CD4-positive, alpha-beta T cell (primary cell): ENCODE data around the gene SIL1. TPM values are rescaled to one million over a fixed set of nuclear protein-coding genes. Genes with fewer than 3 reads are reported as not detected.

ENCODE experiments used
- ATAC-seq: fragments of 200-7000 bp; cut with Tn5 transposase; one replicate; pipeline ENCODE4 v1.10.0; 2022; ENCODE audit warnings: mild to moderate bottlenecking; ENCODE audit not compliant: poor library complexity
- CTCF ChIA-PET: fragments of 350-600 bp; sonication (Branson Sonifier 250); formaldehyde crosslinking; loops from one replicate; lab custom pipeline; 2021; ENCODE audit warnings: antibody characterized with exemption, inconsistent platforms; lab: Charles Lee
- POLR2A ChIA-PET: fragments of 350-600 bp; sonication (Branson Sonifier 250); formaldehyde crosslinking; loops from one replicate; lab custom pipeline; 2021; ENCODE audit warnings: antibody characterized with exemption, inconsistent platforms; lab: Charles Lee
- DNase-seq, 14 experiments: peaks; one replicate each; pipeline ENCODE4 v3.0.0-alpha.2; 2013 to 2020; ENCODE audit warnings: mixed read lengths in 2 of 14
- H3K27ac ChIP-seq, 2 donors: one replicate each; pipeline versions ENCODE4 v1.5.1 to v1.7.0; 2013; ENCODE audit warnings: low read length in 2 of 2, low read depth in 1 of 2, mild to moderate bottlenecking in 1 of 2
- H3K27me3 ChIP-seq, 2 experiments: 1 replicate in 1 of 2; 2 replicates in 1 of 2; pipeline versions ENCODE4 v1.6.1 to v1.7.0; 2013; ENCODE audit warnings: low read length in 2 of 2, control low read depth in 1 of 2, mild to moderate bottlenecking in 1 of 2, moderate library complexity in 1 of 2; ENCODE audit not compliant: insufficient read depth in 2 of 2, control insufficient read depth in 1 of 2
- H3K36me3 ChIP-seq: one replicate; pipeline ENCODE4 v1.6.1; 2013; ENCODE audit warnings: low read length, control low read depth; ENCODE audit not compliant: insufficient read depth
- H3K4me1 ChIP-seq: one replicate; pipeline ENCODE4 v1.6.1; 2013; ENCODE audit warnings: low read length, control low read depth; ENCODE audit not compliant: insufficient read depth
- H3K4me3 ChIP-seq: one replicate; pipeline ENCODE4 v1.5.1; 2013; ENCODE audit warnings: mild to moderate bottlenecking, low read length, moderate library complexity
- H3K9me3 ChIP-seq, 2 experiments: 1 replicate in 1 of 2; 2 replicates in 1 of 2; pipeline versions ENCODE4 v1.6.1 to v1.7.0; 2013; ENCODE audit warnings: low read length in 2 of 2, mild to moderate bottlenecking in 2 of 2, control low read depth in 1 of 2, moderate library complexity in 1 of 2; ENCODE audit not compliant: control insufficient read depth in 1 of 2, insufficient read depth in 1 of 2
- H3K27ac Mint-ChIP-seq: one replicate; pipeline ENCODE4 v1.8.0; 2020; ENCODE audit warnings: mixed read lengths
- H3K27me3 Mint-ChIP-seq: one replicate; pipeline ENCODE4 v1.8.0; 2021; ENCODE audit warnings: mixed read lengths
- H3K36me3 Mint-ChIP-seq: one replicate; pipeline ENCODE4 v1.8.0; 2021; ENCODE audit warnings: low read depth, mixed read lengths
- H3K4me1 Mint-ChIP-seq: one replicate; pipeline ENCODE4 v1.8.0; 2021; ENCODE audit warnings: low read depth, mixed read lengths
- H3K4me3 Mint-ChIP-seq: one replicate; pipeline ENCODE4 v1.8.0; 2020; ENCODE audit warnings: mild to moderate bottlenecking, mixed read lengths
- H3K9me3 Mint-ChIP-seq: one replicate; pipeline ENCODE4 v1.8.0; 2020; ENCODE audit warnings: mixed read lengths
- intact Hi-C, 2 experiments: fragments of 100-400 bp; cut with DNase I in 1 of 2; cut with micrococcal nuclease in 1 of 2; formaldehyde crosslinking; loops; one replicate each; pipeline versions ENCODE4 v1.15.1 to v1.9.0; 2023 to 2025; cut with DNase I, micrococcal nuclease
- total RNA-seq, 174 experiments: library from RNA in 2 of 174; stranded (reverse) in 2 of 174; gene quantifications; one replicate each; pipeline ENCODE4 v1.2.3 and lab custom pipeline; 2021 to 2026
- TF ChIP-seq, protein P1 (sequence below): fragments of 200-600 bp; IDR thresholded peaks from one replicate; pipeline ENCODE4 v1.8.0; 2022; ENCODE audit warnings: antibody characterized with exemption, mild to moderate bottlenecking

The SIL1 gene
- total RNA-seq, 2 experiments from 2014 or later = 5.6 to 9.2 TPM

DNA sequence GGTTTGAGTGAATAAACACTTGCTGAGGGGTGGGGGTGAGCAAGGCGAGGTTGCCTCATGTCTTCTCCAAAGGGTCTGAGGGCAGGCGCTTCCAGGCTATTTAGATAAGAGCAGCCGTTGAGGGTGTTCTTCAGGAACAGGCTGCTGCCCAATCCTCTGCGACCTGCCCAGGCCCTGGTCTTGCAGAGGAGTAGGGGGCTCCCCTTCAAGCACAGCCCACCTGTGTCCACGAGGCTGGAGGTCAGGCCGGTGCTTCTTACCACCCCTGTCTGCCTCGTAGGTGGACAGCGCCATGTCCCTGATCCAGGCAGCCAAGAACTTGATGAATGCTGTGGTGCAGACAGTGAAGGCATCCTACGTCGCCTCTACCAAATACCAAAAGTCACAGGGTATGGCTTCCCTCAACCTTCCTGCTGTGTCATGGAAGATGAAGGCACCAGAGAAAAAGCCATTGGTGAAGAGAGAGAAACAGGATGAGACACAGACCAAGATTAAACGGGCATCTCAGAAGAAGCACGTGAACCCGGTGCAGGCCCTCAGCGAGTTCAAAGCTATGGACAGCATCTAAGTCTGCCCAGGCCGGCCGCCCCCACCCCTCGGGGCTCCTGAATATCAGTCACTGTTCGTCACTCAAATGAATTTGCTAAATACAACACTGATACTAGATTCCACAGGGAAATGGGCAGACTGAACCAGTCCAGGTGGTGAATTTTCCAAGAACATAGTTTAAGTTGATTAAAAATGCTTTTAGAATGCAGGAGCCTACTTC lies 264.5 kb downstream of the SIL1 start:
- intact Hi-C loops = no loop called here
- H3K4me1 Mint-ChIP-seq = no peaks in the 10 kb centered on the region
- H3K27me3 ChIP-seq = no peaks in the 10 kb centered on the region
- H3K9me3 ChIP-seq = no peaks in the 10 kb centered on the region
- H3K27me3 Mint-ChIP-seq = no peaks in the 10 kb centered on the region
- H3K27ac ChIP-seq = no peak overlapping the region
- TF ChIP-seq, protein P1, sequence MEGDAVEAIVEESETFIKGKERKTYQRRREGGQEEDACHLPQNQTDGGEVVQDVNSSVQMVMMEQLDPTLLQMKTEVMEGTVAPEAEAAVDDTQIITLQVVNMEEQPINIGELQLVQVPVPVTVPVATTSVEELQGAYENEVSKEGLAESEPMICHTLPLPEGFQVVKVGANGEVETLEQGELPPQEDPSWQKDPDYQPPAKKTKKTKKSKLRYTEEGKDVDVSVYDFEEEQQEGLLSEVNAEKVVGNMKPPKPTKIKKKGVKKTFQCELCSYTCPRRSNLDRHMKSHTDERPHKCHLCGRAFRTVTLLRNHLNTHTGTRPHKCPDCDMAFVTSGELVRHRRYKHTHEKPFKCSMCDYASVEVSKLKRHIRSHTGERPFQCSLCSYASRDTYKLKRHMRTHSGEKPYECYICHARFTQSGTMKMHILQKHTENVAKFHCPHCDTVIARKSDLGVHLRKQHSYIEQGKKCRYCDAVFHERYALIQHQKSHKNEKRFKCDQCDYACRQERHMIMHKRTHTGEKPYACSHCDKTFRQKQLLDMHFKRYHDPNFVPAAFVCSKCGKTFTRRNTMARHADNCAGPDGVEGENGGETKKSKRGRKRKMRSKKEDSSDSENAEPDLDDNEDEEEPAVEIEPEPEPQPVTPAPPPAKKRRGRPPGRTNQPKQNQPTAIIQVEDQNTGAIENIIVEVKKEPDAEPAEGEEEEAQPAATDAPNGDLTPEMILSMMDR = no peak
- DNase-seq = no peak
- H3K36me3 Mint-ChIP-seq = no peaks in the 10 kb centered on the region
- peaks cover 18% of the 10 kb centered on the region for H3K36me3 ChIP-seq
- no peak overlapping the region for H3K27ac Mint-ChIP-seq
- H3K9me3 Mint-ChIP-seq = no peaks in the 10 kb centered on the region
- H3K4me3 ChIP-seq = no peak overlapping the region
- CTCF ChIA-PET = no interaction called here
- no peak for ATAC-seq
- H3K4me3 Mint-ChIP-seq = no peak overlapping the region
- H3K4me1 ChIP-seq = no peaks in the 10 kb centered on the region
- POLR2A ChIA-PET = no interaction called here

DNA sequence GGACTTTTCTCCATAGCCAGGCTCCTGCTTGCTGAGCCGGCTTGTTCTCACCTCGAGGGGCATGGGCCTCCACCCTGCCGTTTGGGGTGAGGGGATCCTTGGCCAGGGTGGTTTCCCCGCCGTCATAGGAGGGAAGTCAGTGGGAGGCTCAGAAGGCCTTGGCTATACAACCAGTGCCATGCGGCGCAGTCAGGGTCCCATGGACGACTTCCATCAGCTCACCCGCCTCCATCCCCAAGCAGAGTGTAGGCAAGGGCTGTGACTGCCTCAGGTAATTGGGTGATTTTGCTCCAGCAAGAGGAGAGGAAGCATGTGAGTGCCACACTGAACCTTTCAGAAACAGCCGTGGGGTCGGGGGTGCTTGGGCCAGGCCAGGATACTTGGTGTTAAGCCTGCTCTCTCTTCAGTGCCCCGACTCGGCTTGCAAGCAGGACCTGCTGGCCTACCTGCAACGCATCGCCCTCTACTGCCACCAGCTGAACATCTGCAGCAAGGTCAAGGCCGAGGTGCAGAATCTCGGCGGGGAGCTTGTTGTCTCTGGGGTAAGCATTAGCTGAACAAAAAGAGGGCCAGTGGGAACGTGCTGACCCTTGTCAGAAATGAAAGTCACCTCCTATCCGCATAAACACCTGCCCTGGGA lies 265.9 kb downstream of the SIL1 start:
- no peaks in the 10 kb centered on the region for H3K27me3 ChIP-seq
- DNase-seq (no peak), ATAC-seq (no peak)
- H3K9me3 Mint-ChIP-seq = no peaks in the 10 kb centered on the region
- no peak overlapping the region for H3K27ac Mint-ChIP-seq
- no peaks in the 10 kb centered on the region for H3K4me1 ChIP-seq
- no peaks in the 10 kb centered on the region for H3K9me3 ChIP-seq
- H3K4me3 ChIP-seq = no peak overlapping the region
- intact Hi-C loops = no loop called here
- TF ChIP-seq, protein P1 = no peak
- no peak overlapping the region for H3K4me3 Mint-ChIP-seq
- H3K36me3 Mint-ChIP-seq = no peaks in the 10 kb centered on the region
- CTCF ChIA-PET = no interaction called here
- H3K36me3 ChIP-seq = peaks cover 18% of the 10 kb centered on the region
- H3K4me1 Mint-ChIP-seq = no peaks in the 10 kb centered on the region
- POLR2A ChIA-PET = no interaction called here
- H3K27ac ChIP-seq = no peak overlapping the region
- no peaks in the 10 kb centered on the region for H3K27me3 Mint-ChIP-seq

DNA sequence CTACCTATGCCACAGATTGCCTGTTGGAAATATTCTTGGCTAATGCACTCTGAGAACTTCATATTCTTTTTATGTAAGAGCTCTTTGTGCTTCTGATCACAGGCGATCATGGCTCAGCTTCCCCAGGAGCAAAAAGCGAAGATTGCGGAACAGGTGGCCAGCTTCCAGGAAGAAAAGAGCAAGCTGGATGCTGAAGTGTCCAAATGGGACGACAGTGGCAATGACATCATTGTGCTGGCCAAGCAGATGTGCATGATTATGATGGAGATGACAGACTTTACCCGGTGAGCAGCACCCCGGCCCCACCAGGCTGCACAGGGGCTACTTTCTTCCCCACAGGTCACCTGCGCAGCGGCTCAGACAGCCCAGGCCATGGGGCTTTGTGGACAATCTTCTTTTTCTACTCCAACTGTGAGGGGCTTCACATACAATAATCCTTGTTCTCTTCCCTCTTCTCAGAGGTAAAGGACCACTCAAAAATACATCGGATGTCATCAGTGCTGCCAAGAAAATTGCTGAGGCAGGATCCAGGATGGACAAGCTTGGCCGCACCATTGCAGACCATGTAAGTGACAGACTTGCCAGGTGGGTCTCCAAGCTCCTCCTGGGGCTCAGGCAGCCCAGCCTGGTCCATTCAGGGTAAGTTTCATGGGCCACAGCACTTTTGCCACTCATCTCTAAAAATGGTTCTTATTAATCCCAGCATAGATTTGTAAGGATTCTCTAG lies 267.6 kb downstream of the SIL1 start:
- Mint-ChIP-seq H3K4me1 (no peaks in the 10 kb centered on the region), H3K36me3 (no peaks in the 10 kb centered on the region), H3K4me3 (no peak overlapping the region), H3K27ac (no peak overlapping the region), H3K9me3 (no peaks in the 10 kb centered on the region), H3K27me3 (no peaks in the 10 kb centered on the region)
- H3K36me3 ChIP-seq = peaks cover 18% of the 10 kb centered on the region
- POLR2A ChIA-PET = no interaction called here
- CTCF ChIA-PET = no interaction called here
- H3K4me1 ChIP-seq = no peaks in the 10 kb centered on the region
- no peak overlapping the region for H3K4me3 ChIP-seq
- DNase-seq (no peak), ATAC-seq (no peak)
- intact Hi-C loops = no loop called here
- no peaks in the 10 kb centered on the region for H3K27me3 ChIP-seq
- H3K27ac ChIP-seq = no peak overlapping the region
- no peaks in the 10 kb centered on the region for H3K9me3 ChIP-seq
- TF ChIP-seq, protein P1 = no peak
